Measurements from ENCODE around the gene S100A10.

Gene S100A10

GRCh38 chr1:151986501-151987190 lies 7.0 kb downstream of the S100A10 start:
- Histone ChIP-seq H2AFZ (ENCODE audit: low read length) (no peak overlapping the region), H4K20me1 (ENCODE audit: insufficient read depth, low read length, poor library complexity, severe bottlenecking) (no peaks in the 10 kb centered on the region), H3F3A (ENCODE audit: low read depth) (peaks cover 7% of the 10 kb centered on the region; the same call in 1 of the 2 replicates), H3K79me2 (ENCODE audit: insufficient read depth, low read length) (peaks cover 41% of the 10 kb centered on the region), H3K27me3 (ENCODE audit: insufficient read depth, low read length, poor library complexity, severe bottlenecking) (no peaks in the 10 kb centered on the region), H3K4me1 (ENCODE audit: insufficient read depth, low read length, poor library complexity, severe bottlenecking) (peaks cover 54% of the 10 kb centered on the region), H3K36me3 (ENCODE audit: insufficient read depth, low read length) (peaks cover 29% of the 10 kb centered on the region; the same call in 1 of the 2 replicates), H3K4me2 (ENCODE audit: low read depth, low read length, poor library complexity, severe bottlenecking) (no peak overlapping the region), H3K9ac (ENCODE audit: low read depth, low read length, poor library complexity, severe bottlenecking) (no peak overlapping the region), H3K9me2 (replicated peaks; ENCODE audit: low read depth, low read length) (no peaks in the 10 kb centered on the region), H3K4me3 (ENCODE audit: low read length, poor library complexity, severe bottlenecking) (no peak overlapping the region), H3K9me3 (ENCODE audit: insufficient read depth, low read depth, low read length) (no peaks in the 10 kb centered on the region)
- TF ChIP-seq EZH2phosphoT487 (IDR thresholded peaks at IDR 0.05; ENCODE audit: borderline replicate concordance) (no peak), CTCF (conservative IDR thresholded peaks at IDR 0.05; ENCODE audit: low read length) (no peak)

- peaks cover 7% of the 10 kb centered on the region; the same call in 1 of the 2 replicates for H3F3A ChIP-seq (ENCODE audit: low read depth)
- no peaks in the 10 kb centered on the region for H3K27me3 ChIP-seq (ENCODE audit: insufficient read depth, low read length, poor library complexity, severe bottlenecking)
- H3K79me2 ChIP-seq (ENCODE audit: insufficient read depth, low read length): peaks cover 32% of the 10 kb centered on the region
- H4K20me1 ChIP-seq (ENCODE audit: insufficient read depth, low read length, poor library complexity, severe bottlenecking): no peaks in the 10 kb centered on the region
- no peak overlapping the region for H3K4me2 ChIP-seq (ENCODE audit: low read depth, low read length, poor library complexity, severe bottlenecking)
- TF ChIP-seq EZH2phosphoT487 (IDR thresholded peaks at IDR 0.05; ENCODE audit: borderline replicate concordance): no peak
- peaks cover 46% of the 10 kb centered on the region for H3K4me1 ChIP-seq (ENCODE audit: insufficient read depth, low read length, poor library complexity, severe bottlenecking)
- H2AFZ ChIP-seq (ENCODE audit: low read length): no peak overlapping the region
- H3K4me3 ChIP-seq (ENCODE audit: low read length, poor library complexity, severe bottlenecking): no peak overlapping the region
- no peaks in the 10 kb centered on the region for H3K9me3 ChIP-seq (ENCODE audit: insufficient read depth, low read depth, low read length)
- H3K9ac ChIP-seq (ENCODE audit: low read depth, low read length, poor library complexity, severe bottlenecking): no peak overlapping the region
- H3K9me2 ChIP-seq (replicated peaks; ENCODE audit: low read depth, low read length): no peaks in the 10 kb centered on the region
- peaks cover 29% of the 10 kb centered on the region; the same call in 1 of the 2 replicates for H3K36me3 ChIP-seq (ENCODE audit: insufficient read depth, low read length)
Observed at GRCh38 chr1:151985768-151986167, 7.9 kb downstream of the S100A10 start.

DNA sequence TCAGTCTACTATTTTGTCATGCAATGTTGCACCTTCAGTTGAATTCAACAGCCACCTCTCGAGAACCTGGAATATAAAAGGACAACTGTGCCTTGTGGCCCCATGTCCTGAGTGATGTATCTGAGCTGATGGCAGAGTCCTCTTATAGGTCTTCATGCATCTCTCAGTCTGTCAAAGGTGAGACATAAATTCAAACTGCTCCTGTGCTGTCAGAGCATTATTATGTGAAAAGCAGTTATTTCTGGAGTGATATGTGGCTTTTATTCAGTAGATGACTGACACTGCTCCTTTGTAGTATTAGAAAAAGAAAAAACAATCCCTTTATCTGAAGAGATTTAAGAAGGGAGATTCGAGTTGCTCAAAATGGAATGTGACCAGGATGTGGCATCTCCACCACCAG lies 8.4 kb downstream of the S100A10 start:
- H3K4me3 ChIP-seq (ENCODE audit: low read length, poor library complexity, severe bottlenecking): peak overlapping the region; percentile 27
- peaks cover 41% of the 10 kb centered on the region for H3K4me1 ChIP-seq (ENCODE audit: insufficient read depth, low read length, poor library complexity, severe bottlenecking)
- no peak overlapping the region for H3K9ac ChIP-seq (ENCODE audit: low read depth, low read length, poor library complexity, severe bottlenecking)
- H3K36me3 ChIP-seq (ENCODE audit: insufficient read depth, low read length): peaks cover 29% of the 10 kb centered on the region; the same call in 1 of the 2 replicates
- H3K4me2 ChIP-seq (ENCODE audit: low read depth, low read length, poor library complexity, severe bottlenecking): peak overlapping the region; percentile 54
- H2AFZ ChIP-seq (ENCODE audit: low read length): no peak overlapping the region
- peaks cover 27% of the 10 kb centered on the region for H3K79me2 ChIP-seq (ENCODE audit: insufficient read depth, low read length)
- no peaks in the 10 kb centered on the region for H4K20me1 ChIP-seq (ENCODE audit: insufficient read depth, low read length, poor library complexity, severe bottlenecking)
- no peaks in the 10 kb centered on the region for H3K9me2 ChIP-seq (replicated peaks; ENCODE audit: low read depth, low read length)
- no peaks in the 10 kb centered on the region for H3K9me3 ChIP-seq (ENCODE audit: insufficient read depth, low read depth, low read length)
- H3K27me3 ChIP-seq (ENCODE audit: insufficient read depth, low read length, poor library complexity, severe bottlenecking): no peaks in the 10 kb centered on the region
- H3F3A ChIP-seq (ENCODE audit: low read depth): peaks cover 7% of the 10 kb centered on the region; the same call in 1 of the 2 replicates
- TF ChIP-seq CTCF (conservative IDR thresholded peaks at IDR 0.05; ENCODE audit: low read length): no peak
- no peak for TF ChIP-seq EZH2phosphoT487 (IDR thresholded peaks at IDR 0.05; ENCODE audit: borderline replicate concordance)
